ENCODE data around the gene DAND5.
"Not testable (repeated sequence)": the region's sequence is repeated elsewhere in the genome, so short reads cannot be mapped to it uniquely, and the experiment has no call there.

Gene DAND5

GRCh38 chr19:12952050-12952449 is 17.3 kb upstream of the DAND5 start:
- H3K9me3 Mint-ChIP-seq; intact Hi-C loops (cut with micrococcal nuclease); H3K4me3 Mint-ChIP-seq; H3K27me3 Mint-ChIP-seq: not testable (repeated sequence)
- peak overlapping the region; percentile 80 for H3K27ac Mint-ChIP-seq
- peaks cover 88% of the 10 kb centered on the region for H3K4me1 Mint-ChIP-seq (ENCODE audit: low read depth)
- H3K36me3 Mint-ChIP-seq (ENCODE audit: low read depth): peaks cover 90% of the 10 kb centered on the region

DNA sequence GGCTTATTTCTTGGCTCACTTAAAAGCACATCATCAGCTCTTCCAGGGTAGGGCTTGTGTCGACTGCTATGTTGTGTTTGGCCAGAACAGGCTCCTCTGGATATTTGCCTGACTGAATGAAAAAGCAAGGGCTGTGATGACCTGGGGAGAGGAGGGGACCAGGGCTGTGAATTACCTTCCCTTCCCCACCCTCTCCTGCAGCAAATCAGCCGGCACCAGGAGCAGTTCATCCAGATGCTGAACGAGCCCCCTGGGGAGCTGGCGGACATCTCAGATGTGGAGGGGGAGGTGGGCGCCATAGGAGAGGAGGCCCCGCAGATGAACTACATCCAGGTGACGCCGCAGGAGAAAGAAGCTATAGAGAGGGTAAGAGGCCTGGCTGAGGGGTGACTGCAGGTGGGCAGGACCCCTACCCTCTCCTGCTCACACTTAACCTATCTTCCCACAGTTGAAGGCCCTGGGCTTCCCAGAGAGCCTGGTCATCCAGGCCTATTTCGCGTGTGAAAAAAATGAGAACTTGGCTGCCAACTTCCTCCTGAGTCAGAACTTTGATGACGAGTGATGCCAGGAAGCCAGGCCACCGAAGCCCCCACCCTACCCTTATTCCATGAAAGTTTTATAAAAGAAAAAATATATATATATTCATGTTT is 16.8 kb upstream of the DAND5 start:
- Mint-ChIP-seq H3K9me3 (no peaks in the 10 kb centered on the region), H3K4me3 (peak overlapping the region; percentile 24), H3K27ac (peak overlapping the region; percentile 80), H3K36me3 (ENCODE audit: low read depth) (peaks cover 87% of the 10 kb centered on the region), H3K4me1 (ENCODE audit: low read depth) (peaks cover 86% of the 10 kb centered on the region), H3K27me3 (no peaks in the 10 kb centered on the region)
- intact Hi-C loops (cut with micrococcal nuclease): no loop called here

- Mint-ChIP-seq H3K27me3 (no peaks in the 10 kb centered on the region), H3K27ac (peak overlapping the region; percentile 80), H3K9me3 (no peaks in the 10 kb centered on the region), H3K36me3 (ENCODE audit: low read depth) (peaks cover 80% of the 10 kb centered on the region), H3K4me1 (ENCODE audit: low read depth) (peaks cover 80% of the 10 kb centered on the region), H3K4me3 (no peak overlapping the region)
- intact Hi-C loops (cut with micrococcal nuclease): no loop called here
Observed at GRCh38 chr19:12953138-12953798, 16.1 kb upstream of the DAND5 start.

- intact Hi-C loops (cut with micrococcal nuclease): no loop called here
- Mint-ChIP-seq H3K27ac (peak overlapping the region; percentile 80), H3K4me3 (no peak overlapping the region), H3K27me3 (no peaks in the 10 kb centered on the region), H3K36me3 (ENCODE audit: low read depth) (peaks cover 73% of the 10 kb centered on the region), H3K9me3 (no peaks in the 10 kb centered on the region), H3K4me1 (ENCODE audit: low read depth) (peaks cover 72% of the 10 kb centered on the region)
Observed at GRCh38 chr19:12953799-12954611, 15.4 kb upstream of the DAND5 start.

GRCh38 chr19:12954612-12954962 is 14.8 kb upstream of the DAND5 start:
- peaks cover 67% of the 10 kb centered on the region for H3K36me3 Mint-ChIP-seq (ENCODE audit: low read depth)
- intact Hi-C loops (cut with micrococcal nuclease): no loop called here
- H3K4me1 Mint-ChIP-seq (ENCODE audit: low read depth): peaks cover 67% of the 10 kb centered on the region
- peak overlapping the region; percentile 80 for H3K27ac Mint-ChIP-seq
- H3K9me3 Mint-ChIP-seq: no peaks in the 10 kb centered on the region
- H3K27me3 Mint-ChIP-seq: no peaks in the 10 kb centered on the region
- H3K4me3 Mint-ChIP-seq: no peak overlapping the region

- H3K4me1 Mint-ChIP-seq (ENCODE audit: low read depth): peaks cover 57% of the 10 kb centered on the region
- intact Hi-C loops (cut with micrococcal nuclease); H3K27me3 Mint-ChIP-seq; H3K9me3 Mint-ChIP-seq: not testable (repeated sequence)
- H3K4me3 Mint-ChIP-seq: peak overlapping the region; percentile 86
- H3K36me3 Mint-ChIP-seq (ENCODE audit: low read depth): peaks cover 57% of the 10 kb centered on the region
- H3K27ac Mint-ChIP-seq: peak overlapping the region; percentile 80
Observed at GRCh38 chr19:12955575-12955974, 13.8 kb upstream of the DAND5 start.

DNA sequence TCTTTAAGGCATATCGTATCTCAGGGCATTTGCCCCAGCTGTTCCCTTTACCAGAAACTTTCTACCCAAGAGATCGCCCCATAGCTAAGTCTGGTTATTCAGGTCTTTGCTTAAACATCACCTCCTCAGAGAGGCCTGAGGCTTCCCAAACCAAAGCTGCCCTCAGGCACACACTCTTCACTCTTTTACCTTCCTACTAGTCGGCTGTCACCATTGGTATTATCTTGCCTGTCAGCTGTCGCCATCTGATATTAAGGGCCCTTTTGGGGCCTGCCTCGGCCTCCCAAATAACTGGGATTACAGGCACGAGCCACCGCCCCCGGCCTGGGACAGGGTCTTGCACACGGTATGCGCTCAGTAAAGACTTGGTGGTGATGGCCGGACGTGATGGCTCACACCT is 13.4 kb upstream of the DAND5 start:
- H3K27ac Mint-ChIP-seq: peak overlapping the region; percentile 80
- H3K4me1 Mint-ChIP-seq (ENCODE audit: low read depth): peaks cover 55% of the 10 kb centered on the region
- H3K4me3 Mint-ChIP-seq: peak overlapping the region; percentile 86
- intact Hi-C loops (cut with micrococcal nuclease): no loop called here
- H3K36me3 Mint-ChIP-seq (ENCODE audit: low read depth): peaks cover 53% of the 10 kb centered on the region
- H3K27me3 Mint-ChIP-seq: no peaks in the 10 kb centered on the region
- no peaks in the 10 kb centered on the region for H3K9me3 Mint-ChIP-seq

- H3K27ac Mint-ChIP-seq: peak within 1 kb of the TSS; percentile 80
- intact Hi-C loops (cut with micrococcal nuclease): no loop called here
- H3K4me3 Mint-ChIP-seq: peak within 1 kb of the TSS; percentile 86
- H3K36me3 Mint-ChIP-seq (ENCODE audit: low read depth): peaks cover 46% of the 10 kb centered on the region
- no peaks in the 10 kb centered on the region for H3K27me3 Mint-ChIP-seq
- H3K9me3 Mint-ChIP-seq: no peaks in the 10 kb centered on the region
- H3K4me1 Mint-ChIP-seq (ENCODE audit: low read depth): peaks cover 48% of the 10 kb centered on the region
Observed at GRCh38 chr19:12956446-12957388, 12.7 kb upstream of the DAND5 start, which contains the start of gene GADD45GIP1. Gene GADD45GIP1 (minus strand): TSS chr19:12957223. CDS start chr19:12957212, 11 bp downstream.

DNA sequence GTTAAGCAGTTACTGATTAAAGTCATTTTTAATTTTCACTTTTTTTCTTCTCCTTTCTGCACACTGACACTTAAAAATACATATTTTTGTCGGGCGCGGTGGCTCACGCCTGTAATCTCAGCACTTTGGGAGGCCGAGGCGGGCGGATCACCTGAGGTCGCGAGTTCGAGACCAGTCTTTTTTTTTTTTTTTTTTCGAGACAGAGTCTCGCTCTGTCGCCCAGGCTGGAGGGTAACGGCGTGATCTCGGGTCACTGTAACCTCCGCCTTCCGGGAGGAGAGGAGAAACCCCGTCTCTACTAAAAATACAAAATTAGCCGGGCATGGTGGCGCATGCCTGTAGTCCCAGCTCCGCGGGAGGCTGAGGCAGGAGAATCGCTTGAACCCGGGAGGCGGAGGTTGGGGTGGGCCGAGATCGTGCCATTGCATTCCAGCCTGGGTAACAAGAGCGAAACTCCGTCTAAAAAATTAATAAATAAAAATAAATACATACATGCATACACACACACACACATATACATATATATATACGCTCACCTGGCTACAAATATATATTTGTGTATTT is 11.9 kb upstream of the DAND5 start:
- intact Hi-C loops (cut with micrococcal nuclease); H3K27me3 Mint-ChIP-seq: not testable (repeated sequence)
- peak overlapping the region; percentile 80 for H3K27ac Mint-ChIP-seq

GRCh38 chr19:12959481-12959880 is 9.9 kb upstream of the DAND5 start:
- H3K27ac Mint-ChIP-seq: no peak overlapping the region
- intact Hi-C loops (cut with micrococcal nuclease): no loop called here
- H3K4me1 Mint-ChIP-seq (ENCODE audit: low read depth): peaks cover 21% of the 10 kb centered on the region
- peaks cover 18% of the 10 kb centered on the region for H3K36me3 Mint-ChIP-seq (ENCODE audit: low read depth)
- H3K4me3 Mint-ChIP-seq: no peak overlapping the region
- peaks cover 3% of the 10 kb centered on the region for H3K27me3 Mint-ChIP-seq
- H3K9me3 Mint-ChIP-seq: no peaks in the 10 kb centered on the region

More for the DNA sequence above, 11.9 kb upstream of the DAND5 start:
- not testable (repeated sequence) for H3K9me3 Mint-ChIP-seq
- peaks cover 38% of the 10 kb centered on the region for H3K36me3 Mint-ChIP-seq (ENCODE audit: low read depth)
- H3K4me3 Mint-ChIP-seq: peak overlapping the region; percentile 86
- H3K4me1 Mint-ChIP-seq (ENCODE audit: low read depth): peaks cover 41% of the 10 kb centered on the region

- H3K27ac Mint-ChIP-seq: peak overlapping the region; percentile 73
Observed at GRCh38 chr19:12965017-12965811, 4.2 kb upstream of the DAND5 start.

DNA sequence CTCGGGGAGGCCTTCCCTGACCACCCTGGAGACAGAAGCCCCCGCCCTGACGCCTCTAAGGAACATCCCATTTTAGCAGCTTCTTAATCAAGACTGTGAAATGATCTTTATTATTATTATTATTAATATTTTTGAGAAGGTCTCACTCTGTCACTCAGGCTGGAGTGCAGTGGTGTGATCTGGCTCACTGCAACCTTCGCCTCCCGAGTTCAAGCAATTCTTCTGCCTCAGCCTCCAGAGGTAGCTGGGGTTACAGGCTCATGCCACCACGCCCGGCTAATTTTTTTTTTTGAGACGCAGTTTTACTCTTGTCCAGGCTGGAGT is 3.6 kb upstream of the DAND5 start:
- peaks cover 6% of the 10 kb centered on the region for H3K27me3 Mint-ChIP-seq

More at GRCh38 chr19:12965017-12965811, 4.2 kb upstream of the DAND5 start:
- no peaks in the 10 kb centered on the region for H3K36me3 Mint-ChIP-seq (ENCODE audit: low read depth)
- H3K9me3 Mint-ChIP-seq: no peaks in the 10 kb centered on the region
- peaks cover 5% of the 10 kb centered on the region for H3K27me3 Mint-ChIP-seq
- intact Hi-C loops (cut with micrococcal nuclease): loop anchor here (2.0 kb wide), 1 partner anchor 80 kb away; no protein-coding TSS in a partner anchor
- H3K4me3 Mint-ChIP-seq: peak overlapping the region; percentile 87
- peaks cover 12% of the 10 kb centered on the region for H3K4me1 Mint-ChIP-seq (ENCODE audit: low read depth)

More for the DNA sequence above, 3.6 kb upstream of the DAND5 start:
- intact Hi-C loops (cut with micrococcal nuclease): loop anchor here (2.0 kb wide), 1 partner anchor 81 kb away; no protein-coding TSS in a partner anchor
- no peaks in the 10 kb centered on the region for H3K36me3 Mint-ChIP-seq (ENCODE audit: low read depth)
- H3K4me3 Mint-ChIP-seq: no peak overlapping the region
- no peaks in the 10 kb centered on the region for H3K9me3 Mint-ChIP-seq
- H3K4me1 Mint-ChIP-seq (ENCODE audit: low read depth): peaks cover 12% of the 10 kb centered on the region
- no peak overlapping the region for H3K27ac Mint-ChIP-seq
